Measurements from ENCODE around the gene FASTKD2.

DNA sequence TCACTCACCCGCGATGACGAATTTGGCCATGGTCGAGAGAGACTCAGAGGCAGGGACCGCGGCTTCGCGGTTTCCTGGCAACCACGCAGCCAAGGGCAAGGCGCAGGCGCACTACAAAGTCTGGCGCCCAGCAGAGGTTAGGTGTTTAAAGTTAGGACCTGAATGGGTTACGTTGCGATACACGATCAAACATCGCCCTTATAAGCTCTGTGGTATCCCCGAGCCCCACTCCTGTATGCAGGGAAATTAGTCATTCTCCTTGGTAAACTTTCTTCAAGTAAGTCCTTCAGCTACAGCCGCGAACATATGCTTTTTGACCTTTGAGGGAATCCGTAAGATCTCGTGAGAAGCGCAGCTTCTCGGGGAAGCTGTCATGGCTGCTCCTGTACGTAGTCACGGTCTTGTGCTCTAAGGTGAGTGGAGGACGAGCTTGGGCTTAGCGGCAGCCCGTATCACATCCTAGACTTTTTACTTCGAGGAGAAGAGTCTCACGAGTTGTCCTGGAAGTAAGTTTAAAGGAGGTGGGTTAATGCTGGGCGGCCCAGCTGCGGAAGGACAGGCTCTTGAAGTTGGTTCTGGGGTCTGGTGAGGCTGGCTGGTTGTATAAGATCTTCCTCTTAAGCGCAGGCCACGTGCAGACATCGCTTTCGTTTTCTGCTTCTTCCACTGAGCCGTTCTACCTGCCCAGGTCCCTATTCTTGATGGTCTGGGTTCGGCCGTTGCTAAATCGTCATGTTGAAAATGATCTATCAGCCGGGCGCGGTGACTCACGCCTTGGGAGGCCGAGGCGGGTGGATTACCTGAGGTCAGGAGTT, at the start of gene FASTKD2, which contains the start of gene MDH1B:
- TF ChIP-seq, protein P1, sequence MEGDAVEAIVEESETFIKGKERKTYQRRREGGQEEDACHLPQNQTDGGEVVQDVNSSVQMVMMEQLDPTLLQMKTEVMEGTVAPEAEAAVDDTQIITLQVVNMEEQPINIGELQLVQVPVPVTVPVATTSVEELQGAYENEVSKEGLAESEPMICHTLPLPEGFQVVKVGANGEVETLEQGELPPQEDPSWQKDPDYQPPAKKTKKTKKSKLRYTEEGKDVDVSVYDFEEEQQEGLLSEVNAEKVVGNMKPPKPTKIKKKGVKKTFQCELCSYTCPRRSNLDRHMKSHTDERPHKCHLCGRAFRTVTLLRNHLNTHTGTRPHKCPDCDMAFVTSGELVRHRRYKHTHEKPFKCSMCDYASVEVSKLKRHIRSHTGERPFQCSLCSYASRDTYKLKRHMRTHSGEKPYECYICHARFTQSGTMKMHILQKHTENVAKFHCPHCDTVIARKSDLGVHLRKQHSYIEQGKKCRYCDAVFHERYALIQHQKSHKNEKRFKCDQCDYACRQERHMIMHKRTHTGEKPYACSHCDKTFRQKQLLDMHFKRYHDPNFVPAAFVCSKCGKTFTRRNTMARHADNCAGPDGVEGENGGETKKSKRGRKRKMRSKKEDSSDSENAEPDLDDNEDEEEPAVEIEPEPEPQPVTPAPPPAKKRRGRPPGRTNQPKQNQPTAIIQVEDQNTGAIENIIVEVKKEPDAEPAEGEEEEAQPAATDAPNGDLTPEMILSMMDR (conservative IDR thresholded peaks at IDR 0.05 in 1 of 2, IDR thresholded peaks at IDR 0.05 in 1 of 2; ENCODE audit: low read depth in 1 of 2, low read length in 2 of 2): no peak
- TF ChIP-seq EZH2 (IDR thresholded peaks at IDR 0.05; ENCODE audit: low read length, missing control alignments): no peak

Data from fibroblast of lung (primary cell).